DND-41 (cell line): ENCODE data around the gene CLEC10A.
"Not testable (repeated sequence)": the region's sequence is repeated elsewhere in the genome, so short reads cannot be mapped to it uniquely, and the experiment has no call there.

Source experiments
- CTCF ChIP-seq: IDR thresholded peaks from 2 replicates; pipeline ENCODE4 v1.5.1; 2012; ENCODE audit warnings: borderline replicate concordance, low read length, moderate library complexity, mild to moderate bottlenecking; ENCODE audit not compliant: poor library complexity, severe bottlenecking; ENCODE audit errors: extremely low read depth
- EZH2 ChIP-seq: IDR thresholded peaks from 3 replicates; pipeline ENCODE4 v1.6.1; 2012; ENCODE audit warnings: borderline replicate concordance, low read depth, mild to moderate bottlenecking, moderate library complexity, low read length, inconsistent platforms; ENCODE audit not compliant: severe bottlenecking

- not testable (repeated sequence) for TF ChIP-seq CTCF, EZH2
Observed at GRCh38 chr17:7089570-7089969, 9.5 kb upstream of the CLEC10A start.
